Measurements from ENCODE around the gene DAW1. TPM values are rescaled to one million over a fixed set of nuclear protein-coding genes. Genes with fewer than 3 reads are reported as not detected.

DAW1 gene
- total and polyA plus RNA-seq, 2 of the 13 experiments (the other 11 are each of a cell fraction or from before 2014, with no cell fraction given) = not detected

GRCh38 chr2:227828477-227828912 lies 42.9 kb upstream of the DAW1 start (continued):
- no peak for TF ChIP-seq SNAPC4 (CRISPR knock-in tag; IDR thresholded peaks at IDR 0.05)
- TF ChIP-seq HNF4G (IDR thresholded peaks at IDR 0.05; ENCODE audit: borderline replicate concordance, low read depth, low read length) = peak; percentile 76; the same call in 1 of the 2 replicates
- TF ChIP-seq HNF4G (CRISPR knock-in tag; IDR thresholded peaks at IDR 0.05; ENCODE audit: borderline replicate concordance, low read depth) = no peak; the same call in 1 of the 2 replicates
- TF ChIP-seq ZFP90 (CRISPR knock-in tag; IDR thresholded peaks at IDR 0.05; ENCODE audit: borderline replicate concordance) = no peak
- no peak for TF ChIP-seq ZSCAN30 (CRISPR knock-in tag; IDR thresholded peaks at IDR 0.05)
- no peak for TF ChIP-seq SSRP1 (CRISPR knock-in tag; IDR thresholded peaks at IDR 0.05)
- TF ChIP-seq ZNF644 (CRISPR knock-in tag; IDR thresholded peaks at IDR 0.05; ENCODE audit: low read depth) = peak; percentile 96
- TF ChIP-seq, protein P1, sequence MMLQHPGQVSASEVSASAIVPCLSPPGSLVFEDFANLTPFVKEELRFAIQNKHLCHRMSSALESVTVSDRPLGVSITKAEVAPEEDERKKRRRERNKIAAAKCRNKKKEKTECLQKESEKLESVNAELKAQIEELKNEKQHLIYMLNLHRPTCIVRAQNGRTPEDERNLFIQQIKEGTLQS (CRISPR knock-in tag; IDR thresholded peaks at IDR 0.05) = no peak
- TF ChIP-seq, protein P2, sequence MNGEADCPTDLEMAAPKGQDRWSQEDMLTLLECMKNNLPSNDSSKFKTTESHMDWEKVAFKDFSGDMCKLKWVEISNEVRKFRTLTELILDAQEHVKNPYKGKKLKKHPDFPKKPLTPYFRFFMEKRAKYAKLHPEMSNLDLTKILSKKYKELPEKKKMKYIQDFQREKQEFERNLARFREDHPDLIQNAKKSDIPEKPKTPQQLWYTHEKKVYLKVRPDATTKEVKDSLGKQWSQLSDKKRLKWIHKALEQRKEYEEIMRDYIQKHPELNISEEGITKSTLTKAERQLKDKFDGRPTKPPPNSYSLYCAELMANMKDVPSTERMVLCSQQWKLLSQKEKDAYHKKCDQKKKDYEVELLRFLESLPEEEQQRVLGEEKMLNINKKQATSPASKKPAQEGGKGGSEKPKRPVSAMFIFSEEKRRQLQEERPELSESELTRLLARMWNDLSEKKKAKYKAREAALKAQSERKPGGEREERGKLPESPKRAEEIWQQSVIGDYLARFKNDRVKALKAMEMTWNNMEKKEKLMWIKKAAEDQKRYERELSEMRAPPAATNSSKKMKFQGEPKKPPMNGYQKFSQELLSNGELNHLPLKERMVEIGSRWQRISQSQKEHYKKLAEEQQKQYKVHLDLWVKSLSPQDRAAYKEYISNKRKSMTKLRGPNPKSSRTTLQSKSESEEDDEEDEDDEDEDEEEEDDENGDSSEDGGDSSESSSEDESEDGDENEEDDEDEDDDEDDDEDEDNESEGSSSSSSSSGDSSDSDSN (CRISPR knock-in tag; IDR thresholded peaks at IDR 0.05) = no peak
- peak; percentile 68; the same call in 1 of the 2 replicates for TF ChIP-seq GATAD2A (CRISPR knock-in tag; IDR thresholded peaks at IDR 0.05)
- no peak for TF ChIP-seq ZNF343 (CRISPR knock-in tag; IDR thresholded peaks at IDR 0.05)
- TF ChIP-seq SPEN (CRISPR knock-in tag; IDR thresholded peaks at IDR 0.05; ENCODE audit: low read depth) = no peak
- TF ChIP-seq RFXANK (CRISPR knock-in tag; IDR thresholded peaks at IDR 0.05) = no peak
- peak; percentile 38; the same call in 1 of the 2 replicates for TF ChIP-seq IRF2 (CRISPR knock-in tag; IDR thresholded peaks at IDR 0.05)
- no peak for TF ChIP-seq ZNF687 (CRISPR knock-in tag; IDR thresholded peaks at IDR 0.05)
- TF ChIP-seq, protein P3, sequence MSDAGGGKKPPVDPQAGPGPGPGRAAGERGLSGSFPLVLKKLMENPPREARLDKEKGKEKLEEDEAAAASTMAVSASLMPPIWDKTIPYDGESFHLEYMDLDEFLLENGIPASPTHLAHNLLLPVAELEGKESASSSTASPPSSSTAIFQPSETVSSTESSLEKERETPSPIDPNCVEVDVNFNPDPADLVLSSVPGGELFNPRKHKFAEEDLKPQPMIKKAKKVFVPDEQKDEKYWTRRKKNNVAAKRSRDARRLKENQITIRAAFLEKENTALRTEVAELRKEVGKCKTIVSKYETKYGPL (CRISPR knock-in tag; IDR thresholded peaks at IDR 0.05) = no peak
- TF ChIP-seq, protein P4, sequence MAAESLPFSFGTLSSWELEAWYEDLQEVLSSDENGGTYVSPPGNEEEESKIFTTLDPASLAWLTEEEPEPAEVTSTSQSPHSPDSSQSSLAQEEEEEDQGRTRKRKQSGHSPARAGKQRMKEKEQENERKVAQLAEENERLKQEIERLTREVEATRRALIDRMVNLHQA (CRISPR knock-in tag; IDR thresholded peaks at IDR 0.05) = no peak
- TF ChIP-seq PCBP1 (IDR thresholded peaks at IDR 0.05; ENCODE audit: borderline replicate concordance, low read depth, low read length) = no peak

Data from HepG2 (cell line).